ENCODE measurements around the gene MYL6.

DNA sequence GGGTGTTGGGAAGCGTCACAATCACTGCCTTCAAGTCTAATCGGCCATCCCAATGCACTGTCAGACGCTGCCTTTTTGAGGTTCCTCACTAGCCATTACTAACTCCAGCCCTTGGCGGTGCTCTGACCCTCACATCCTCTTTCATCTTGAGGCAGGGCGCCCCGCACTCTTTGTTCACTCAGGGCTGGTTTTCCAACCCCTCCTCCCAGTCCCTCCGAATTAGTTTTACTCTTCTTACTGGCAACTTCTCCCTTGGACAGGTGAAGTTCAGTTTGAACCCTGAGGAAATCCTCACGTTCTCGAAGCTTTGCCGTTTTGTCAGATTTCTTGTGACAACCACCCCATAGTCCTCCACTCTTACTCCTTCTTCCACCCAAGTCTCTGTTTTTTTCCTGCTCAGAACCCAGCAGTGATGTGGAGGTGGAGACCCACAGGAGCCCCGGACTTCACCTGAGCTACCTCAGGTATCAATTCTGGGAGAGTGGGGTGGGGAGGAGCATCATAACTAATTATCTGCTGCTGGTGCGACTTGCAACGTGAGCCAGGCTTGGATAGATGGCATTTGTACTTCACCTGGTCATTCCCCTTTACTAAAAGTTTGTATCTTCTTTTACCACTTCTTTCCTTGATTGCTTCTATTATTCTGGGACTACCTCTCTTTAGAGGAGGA is 39.3 kb upstream of the MYL6 start:
- TF ChIP-seq, protein P1, sequence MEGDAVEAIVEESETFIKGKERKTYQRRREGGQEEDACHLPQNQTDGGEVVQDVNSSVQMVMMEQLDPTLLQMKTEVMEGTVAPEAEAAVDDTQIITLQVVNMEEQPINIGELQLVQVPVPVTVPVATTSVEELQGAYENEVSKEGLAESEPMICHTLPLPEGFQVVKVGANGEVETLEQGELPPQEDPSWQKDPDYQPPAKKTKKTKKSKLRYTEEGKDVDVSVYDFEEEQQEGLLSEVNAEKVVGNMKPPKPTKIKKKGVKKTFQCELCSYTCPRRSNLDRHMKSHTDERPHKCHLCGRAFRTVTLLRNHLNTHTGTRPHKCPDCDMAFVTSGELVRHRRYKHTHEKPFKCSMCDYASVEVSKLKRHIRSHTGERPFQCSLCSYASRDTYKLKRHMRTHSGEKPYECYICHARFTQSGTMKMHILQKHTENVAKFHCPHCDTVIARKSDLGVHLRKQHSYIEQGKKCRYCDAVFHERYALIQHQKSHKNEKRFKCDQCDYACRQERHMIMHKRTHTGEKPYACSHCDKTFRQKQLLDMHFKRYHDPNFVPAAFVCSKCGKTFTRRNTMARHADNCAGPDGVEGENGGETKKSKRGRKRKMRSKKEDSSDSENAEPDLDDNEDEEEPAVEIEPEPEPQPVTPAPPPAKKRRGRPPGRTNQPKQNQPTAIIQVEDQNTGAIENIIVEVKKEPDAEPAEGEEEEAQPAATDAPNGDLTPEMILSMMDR (IDR thresholded peaks at IDR 0.05) = no peak
- no peak for TF ChIP-seq POLR2A (IDR thresholded peaks at IDR 0.05)

Data from thyroid gland (tissue), 4 donors.